IPS DF 19.7 (cell line): ENCODE results near the gene SUPT3H.
"Not testable (repeated sequence)": the region's sequence is repeated elsewhere in the genome, so short reads cannot be mapped to it uniquely, and the experiment has no call there.

Experiments used
- DNase-seq: peaks from one replicate; pipeline ENCODE4 v3.0.0-alpha.2; 2013; ENCODE audit warnings: low read depth, low spot score

SUPT3H gene

DNA sequence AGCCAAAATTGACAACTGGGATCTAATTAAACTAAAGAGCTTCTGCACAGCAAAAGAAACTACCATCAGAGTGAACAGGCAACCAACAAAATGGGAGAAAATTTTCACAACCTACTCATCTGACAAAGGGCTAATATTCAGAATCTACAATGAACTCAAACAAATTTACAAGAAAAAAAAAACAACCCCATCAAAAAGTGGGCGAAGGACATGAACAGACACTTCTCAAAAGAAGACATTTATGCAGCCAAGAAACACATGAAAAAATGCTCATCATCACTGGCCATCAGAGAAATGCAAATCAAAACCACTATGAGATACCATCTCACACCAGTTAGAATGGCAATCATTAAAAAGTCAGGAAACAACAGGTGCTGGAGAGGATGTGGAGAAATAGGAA lies 310.3 kb downstream of the SUPT3H start:
- not testable (repeated sequence) for DNase-seq

DNA sequence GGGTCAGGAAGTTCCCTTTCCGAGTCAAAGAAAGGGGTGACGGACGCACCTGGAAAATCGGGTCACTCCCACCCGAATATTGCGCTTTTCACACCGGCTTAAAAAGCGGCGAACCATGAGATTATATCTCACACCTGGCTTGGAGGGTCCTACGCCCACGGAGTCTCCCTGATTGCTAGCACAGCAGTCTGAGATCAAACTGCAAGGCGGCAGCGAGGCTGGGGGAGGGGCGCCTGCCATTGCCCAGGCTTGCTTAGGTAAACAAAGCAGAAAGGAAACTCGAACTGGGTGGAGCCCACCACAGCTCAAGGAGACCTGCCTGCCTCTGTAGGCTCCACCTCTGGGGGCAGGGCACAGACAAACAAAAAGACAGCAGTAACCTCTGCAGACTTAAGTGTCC lies 315.1 kb downstream of the SUPT3H start:
- peak; percentile 25 for DNase-seq

DNA sequence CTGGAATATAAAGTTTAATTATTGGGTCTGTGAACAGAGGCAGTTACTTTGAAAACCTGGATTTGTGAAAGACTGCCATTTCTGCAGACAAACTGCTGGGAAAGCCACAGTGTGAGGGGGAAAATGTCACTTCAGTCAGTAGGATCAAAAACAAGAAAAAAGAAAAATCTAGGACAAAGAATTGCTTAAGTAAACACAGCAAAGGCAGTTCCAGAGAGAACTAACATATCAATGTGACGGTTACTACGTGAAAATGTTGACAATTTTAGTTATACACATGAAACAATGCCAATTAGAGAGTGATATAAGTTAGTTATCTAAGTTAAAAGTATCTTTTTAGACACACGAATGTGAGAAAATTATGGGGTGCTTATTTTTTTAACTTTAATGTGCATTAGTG lies 320.0 kb downstream of the SUPT3H start:
- DNase-seq = no peak

DNA sequence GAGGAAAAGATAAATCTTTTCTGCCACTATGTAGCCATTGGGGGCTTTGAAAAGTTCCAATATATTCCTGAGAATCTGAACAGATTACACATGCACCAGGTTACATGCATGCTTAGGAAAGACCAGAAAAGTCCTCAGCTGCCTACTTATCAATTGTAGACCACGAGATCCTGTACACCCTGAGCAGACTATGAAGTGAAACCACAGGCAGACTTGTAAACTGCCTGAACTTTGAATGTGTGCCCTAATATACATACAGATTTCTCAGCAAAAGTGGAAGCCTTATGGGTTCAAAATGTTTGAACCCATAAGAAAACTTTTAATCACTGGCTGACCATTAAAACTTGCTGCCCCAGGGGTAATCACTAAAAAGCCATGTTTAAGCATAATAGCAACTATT lies 323.1 kb downstream of the SUPT3H start:
- DNase-seq = no peak

DNA sequence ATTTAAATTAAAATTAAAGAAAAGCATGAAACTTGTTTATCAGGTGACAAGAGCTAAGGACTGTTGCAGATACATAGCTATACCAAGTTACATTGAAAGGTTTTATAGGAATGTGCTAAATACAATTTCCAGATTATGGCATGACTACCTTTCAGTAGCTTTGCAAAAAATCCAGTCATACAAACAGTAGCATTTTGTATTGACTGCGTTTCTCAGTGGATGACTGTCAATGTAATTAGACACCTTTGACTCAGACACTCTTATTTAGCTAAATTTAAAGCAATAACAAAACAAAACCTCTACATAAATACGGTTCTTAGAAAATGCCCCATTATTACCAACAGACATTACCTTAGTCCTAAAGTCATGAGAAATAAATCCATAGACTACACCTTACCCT lies 325.4 kb downstream of the SUPT3H start:
- DNase-seq = no peak

DNA sequence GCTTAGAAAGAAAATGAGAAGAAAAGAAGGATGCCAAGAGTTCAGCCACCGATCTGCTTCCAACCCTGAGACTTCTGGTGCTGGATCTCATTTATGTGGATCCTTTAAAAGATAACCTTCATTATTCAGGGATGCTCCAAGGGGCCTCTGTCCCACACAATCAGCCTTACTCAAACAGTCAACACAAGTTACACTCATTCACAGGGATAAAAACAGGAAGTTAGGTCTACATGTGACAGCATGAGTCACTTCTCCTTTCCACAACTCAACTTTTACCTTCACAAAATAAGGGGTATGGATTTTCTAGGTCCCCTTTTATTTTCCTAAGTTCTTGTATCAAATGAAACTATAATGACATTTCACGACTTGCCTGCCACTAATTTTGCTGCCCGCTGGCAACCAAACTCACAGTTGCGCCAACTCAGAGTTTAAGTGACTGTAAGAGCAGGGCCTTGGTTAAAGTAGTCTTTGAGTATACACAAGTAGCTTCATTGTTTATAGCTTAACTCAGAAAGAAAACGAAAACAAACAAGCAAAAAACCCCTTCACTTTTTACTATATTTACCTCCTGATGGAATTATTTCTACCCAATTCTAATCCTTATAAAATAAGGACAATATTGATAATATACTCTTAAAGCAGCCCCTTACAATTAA lies 328.4 kb downstream of the SUPT3H start:
- no peak for DNase-seq

DNA sequence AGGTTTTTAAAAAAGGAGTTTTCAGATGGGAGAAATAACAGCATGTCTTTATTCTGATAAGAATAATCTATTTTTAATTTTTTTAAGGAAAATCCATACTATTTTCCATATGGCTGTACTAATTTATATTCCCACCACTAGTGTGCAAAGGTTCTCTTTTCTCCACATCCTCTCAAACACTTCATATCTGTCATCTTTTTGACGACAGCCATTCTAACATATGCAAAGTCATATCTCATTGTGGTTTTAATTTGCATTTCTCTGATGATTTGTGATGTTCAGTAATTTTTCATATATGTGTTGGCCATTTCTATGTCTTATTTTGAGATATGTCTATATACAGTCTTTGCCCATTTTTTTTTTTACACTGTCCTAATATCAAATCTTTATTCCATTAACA lies 330.2 kb downstream of the SUPT3H start:
- no peak for DNase-seq

DNA sequence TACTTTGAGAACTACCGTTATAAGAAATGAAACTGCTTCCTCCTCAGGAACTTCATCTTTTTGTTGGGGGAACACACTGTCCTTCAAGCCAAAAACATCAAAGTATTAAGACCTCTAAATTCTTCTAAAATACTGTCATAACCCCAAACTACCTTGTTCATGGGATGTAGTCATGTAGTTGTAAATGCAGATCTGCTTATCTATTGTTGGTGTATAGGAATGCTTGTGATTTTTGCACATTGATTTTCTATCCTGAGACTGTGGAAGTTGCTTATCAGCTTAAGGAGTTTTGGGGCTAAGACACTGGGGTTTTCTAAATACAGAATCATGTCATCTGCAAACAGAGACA lies 332.5 kb downstream of the SUPT3H start:
- no peak for DNase-seq

DNA sequence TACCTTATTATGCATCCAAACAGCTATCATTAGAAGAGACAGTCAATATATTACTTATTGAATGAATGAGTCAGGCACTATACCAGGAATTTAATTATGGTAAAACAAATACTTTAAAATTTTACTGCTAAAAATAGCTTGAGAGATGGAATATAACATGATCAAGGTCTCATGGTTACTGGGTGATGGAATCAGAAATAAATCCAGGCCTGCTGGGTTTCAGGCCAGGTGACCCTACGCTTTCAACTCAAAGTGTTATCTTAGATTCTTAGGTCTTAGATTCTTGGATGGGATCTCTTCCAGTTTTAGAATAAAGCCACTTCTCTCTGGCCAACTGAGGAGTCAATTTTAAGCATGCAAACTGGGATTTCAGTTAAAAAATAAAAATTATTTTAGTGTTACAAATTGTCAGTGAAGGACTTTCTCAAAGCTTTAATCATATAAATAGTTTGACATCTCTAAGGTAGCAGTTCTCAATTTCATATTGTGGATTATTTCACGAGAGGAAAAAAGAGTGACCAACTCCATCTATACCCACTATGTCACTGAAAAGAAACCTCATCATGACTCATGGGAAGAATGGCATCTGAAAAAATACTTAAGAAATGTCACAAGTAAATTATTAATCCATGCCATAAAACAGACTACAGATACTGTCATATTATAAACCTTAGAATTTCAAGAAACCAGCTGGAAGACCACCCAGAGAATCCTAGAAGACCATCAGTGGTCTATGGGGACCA lies 333.1 kb downstream of the SUPT3H start:
- no peak for DNase-seq

DNA sequence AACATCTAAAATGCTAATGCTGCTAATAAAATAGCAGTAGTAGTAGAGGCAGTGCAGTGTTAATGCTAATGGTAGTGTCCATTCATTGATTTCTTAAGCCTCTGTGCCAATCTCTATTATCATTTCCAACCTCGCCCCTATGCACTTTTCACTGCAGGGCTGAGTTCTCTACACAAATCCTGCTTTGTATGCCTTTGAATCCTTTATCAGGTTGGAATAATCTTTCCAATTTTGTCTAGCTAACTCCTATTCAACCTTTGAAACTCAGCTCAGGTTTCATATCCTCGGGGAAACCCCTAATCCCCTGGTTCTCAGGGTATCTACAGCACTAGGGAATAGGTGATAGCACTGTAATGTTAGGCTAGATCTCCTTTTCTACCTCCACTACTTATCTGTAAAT lies 333.6 kb downstream of the SUPT3H start:
- no peak for DNase-seq

DNA sequence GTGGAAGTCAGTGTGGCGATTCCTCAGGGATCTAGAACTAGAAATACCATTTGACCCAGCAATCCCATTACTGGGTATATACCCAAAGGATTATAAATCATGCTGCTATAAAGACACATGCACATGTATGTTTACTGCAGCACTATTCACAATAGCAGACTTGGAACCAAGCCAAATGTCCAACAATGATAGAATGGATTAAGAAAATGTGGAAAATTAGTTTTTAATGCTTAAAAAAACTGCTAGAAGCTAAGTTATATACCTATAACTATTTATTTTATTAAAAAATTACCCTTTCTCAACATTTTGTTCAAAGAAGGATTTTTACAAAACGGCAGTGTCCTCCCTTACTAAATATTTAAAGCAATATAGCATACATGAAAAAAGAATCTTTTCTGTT lies 335.1 kb downstream of the SUPT3H start:
- not testable (repeated sequence) for DNase-seq

DNA sequence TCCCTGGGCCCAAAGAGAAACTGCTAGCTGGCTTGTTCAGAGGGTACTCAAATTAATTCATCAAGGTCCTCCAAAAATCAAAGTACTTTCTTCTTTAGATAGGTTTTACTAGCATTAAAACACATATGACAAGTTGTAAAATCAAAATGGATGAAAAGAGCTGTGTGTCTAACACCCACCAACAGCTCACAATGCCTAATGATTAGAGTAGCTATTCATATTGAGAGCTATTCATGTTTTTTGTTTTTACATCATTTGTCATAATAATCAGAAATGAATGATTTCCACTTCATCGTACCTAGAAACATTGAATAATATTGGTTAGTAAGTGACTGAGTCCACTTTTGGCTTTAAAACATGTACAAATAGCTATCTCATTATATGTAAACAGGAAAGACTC lies 339.5 kb downstream of the SUPT3H start:
- DNase-seq = no peak

DNA sequence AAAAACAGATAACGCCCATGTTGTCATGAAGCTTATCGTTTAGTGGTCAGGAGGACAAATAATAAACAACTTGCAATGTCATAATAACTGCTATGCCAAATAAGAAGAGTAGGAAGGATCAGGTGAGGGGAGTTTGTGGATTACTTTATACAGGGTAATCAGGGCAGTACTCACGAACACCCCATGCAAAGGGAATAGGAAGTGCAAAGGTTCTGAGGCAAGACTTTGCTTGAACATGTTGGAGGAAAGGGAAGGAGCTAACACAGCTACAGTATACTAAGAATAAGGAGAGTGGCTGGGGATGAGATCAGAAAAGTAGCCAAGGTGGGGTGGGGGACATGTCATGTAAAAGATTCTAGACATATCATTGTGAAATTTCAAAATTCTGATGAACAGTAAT lies 341.6 kb downstream of the SUPT3H start:
- no peak for DNase-seq

DNA sequence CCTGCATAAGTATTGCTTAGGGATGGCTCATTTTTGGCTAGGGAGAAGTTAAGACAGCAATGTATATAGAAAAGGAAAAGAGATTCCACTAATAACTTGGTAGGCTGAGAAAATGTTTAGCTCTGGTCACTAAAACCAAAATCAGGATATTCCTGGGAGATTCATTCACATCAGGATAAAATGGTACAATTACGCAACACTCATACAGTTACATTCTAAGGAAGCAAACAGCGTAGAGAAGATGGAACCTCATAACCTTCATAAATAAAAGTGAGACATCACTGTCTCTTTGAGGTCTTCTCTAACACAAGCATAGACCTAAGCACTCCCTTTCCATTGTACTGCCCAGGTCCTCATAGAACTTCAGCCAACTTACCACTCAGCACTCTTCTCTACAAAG lies 345.3 kb downstream of the SUPT3H start:
- DNase-seq = no peak

DNA sequence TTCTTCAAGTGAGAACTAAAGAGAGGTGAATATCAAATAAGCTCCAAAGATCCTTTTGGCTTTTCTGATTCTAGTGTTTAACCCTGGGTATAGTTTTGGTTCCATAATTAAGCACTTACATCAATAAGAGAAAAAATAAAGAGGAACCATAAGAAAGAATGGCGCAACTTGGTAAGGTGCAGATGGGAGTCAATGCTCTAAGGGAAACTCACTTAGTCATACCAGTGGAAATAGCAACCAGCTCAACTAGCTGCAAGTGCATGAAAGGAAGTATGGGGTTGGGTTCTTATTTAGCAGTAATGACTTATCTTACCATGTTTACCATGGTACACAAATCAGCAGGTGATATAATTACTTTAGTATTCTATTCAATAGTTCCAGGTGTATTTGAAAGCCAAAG lies 346.1 kb downstream of the SUPT3H start:
- no peak for DNase-seq

DNA sequence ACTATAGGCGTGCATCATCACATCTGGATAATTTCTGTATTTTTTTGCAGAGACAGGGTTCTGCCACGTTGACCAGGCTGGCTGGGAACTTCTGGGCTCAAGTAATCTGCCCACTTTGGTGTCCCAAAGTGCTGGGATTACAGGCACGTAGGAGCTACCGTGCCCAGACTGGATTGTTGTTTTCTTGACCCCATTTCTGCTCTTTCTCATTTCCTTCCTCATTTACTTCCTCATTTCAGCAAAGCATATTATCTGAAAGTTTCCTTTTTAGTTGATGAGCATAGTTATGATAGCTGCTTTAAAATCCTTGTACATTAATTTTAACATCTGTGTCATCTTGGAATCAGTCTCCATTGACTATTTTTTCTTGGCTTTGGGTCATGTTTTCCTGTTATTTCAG lies 350.6 kb downstream of the SUPT3H start:
- DNase-seq = no peak

DNA sequence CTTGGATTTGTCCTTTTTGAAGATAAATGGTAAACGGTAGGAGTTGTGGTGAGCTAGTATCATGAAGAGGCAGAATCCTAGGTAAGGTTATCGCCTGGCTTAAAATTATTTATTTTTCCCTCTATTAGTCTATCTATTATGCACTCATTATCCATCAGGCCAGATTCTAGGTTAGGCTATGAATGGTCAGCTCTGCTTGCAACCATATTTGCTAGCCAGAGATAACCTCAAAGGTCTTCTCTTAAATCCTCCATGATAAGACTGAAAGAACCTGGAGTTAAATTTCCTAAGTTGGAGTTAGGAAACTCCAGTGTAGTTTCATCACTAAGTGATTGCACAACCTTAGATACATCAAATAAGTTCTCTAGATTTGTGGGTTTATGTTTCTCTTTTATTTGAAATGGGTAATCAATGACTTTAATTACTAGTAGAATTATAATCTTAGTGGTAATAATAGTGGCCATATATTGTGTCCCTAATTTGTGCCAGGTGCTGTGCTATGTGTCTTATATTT lies 351.7 kb downstream of the SUPT3H start:
- no peak for DNase-seq

DNA sequence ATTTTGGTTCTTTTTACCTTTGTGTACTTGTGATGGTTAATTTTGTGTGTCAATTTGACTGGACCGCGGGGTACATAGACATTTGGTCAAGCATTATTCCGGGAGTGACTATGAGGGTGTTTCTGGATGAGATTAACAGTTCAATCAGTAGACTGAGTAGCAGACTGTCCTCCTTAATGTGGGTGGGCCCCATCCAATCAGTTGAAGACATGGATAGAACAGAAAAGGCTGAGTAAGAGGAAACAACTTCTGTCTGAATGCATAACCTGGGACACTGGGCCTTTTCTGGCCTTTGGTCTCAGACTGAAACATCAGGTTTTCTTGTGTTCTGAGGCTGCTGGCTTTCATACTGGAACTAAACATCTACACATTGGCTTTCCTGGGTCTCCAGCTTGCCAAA lies 353.1 kb downstream of the SUPT3H start:
- DNase-seq = no peak

DNA sequence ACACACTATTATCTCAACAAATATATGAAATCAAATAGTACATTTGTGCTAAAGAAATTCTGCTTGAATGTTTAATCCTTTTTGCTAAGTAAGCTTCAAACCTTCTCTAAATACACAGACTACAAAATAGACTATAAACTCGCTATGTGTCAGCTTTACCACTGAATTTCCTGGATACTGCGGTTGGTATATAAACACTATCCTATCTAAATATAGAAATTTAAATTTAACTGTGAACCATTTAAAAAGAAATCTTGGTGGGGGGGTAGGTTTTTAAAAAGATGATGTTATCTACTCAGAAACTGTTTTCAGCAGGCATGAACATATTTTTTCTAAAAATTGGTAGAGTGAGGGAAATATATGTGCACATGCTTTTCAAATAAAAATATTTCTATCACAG lies 356.1 kb downstream of the SUPT3H start:
- no peak for DNase-seq

DNA sequence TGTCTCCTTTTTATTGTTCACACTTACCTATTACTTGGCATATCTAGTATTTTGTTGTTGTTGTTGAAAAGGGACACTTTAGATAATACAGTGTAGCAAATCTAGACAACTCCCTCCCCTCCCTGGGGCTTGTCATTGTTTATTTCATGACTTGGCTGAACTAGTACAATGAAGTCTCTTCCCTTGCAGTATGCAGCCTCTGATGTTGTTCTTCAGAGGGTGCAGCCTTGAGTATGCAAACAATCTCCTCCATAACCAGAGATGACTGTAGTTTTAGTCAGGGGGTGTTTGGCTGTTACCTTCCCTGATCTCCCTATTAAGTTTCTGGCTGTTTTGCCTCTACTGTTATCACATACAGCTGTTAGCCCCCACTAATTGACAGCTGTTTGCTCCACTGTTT lies 365.0 kb downstream of the SUPT3H start:
- no peak for DNase-seq

DNA sequence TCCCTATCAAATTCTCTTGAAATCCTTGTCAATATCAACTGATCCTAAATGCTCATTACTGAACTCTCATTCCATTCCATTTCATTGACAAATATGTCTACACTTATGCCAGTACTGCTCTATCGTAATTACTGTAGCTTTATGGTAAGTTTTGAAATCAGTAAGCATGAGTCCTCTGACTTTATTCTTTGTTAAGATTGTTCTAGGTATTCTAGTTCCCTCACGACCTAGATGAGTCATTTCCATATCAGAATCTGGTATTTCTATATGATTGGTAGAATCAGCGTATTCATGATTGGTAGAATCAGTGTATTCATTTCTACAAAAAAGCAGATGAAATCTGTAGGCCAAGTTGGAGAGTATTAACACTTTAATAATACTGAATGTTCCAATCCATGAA lies 368.2 kb downstream of the SUPT3H start:
- no peak for DNase-seq

DNA sequence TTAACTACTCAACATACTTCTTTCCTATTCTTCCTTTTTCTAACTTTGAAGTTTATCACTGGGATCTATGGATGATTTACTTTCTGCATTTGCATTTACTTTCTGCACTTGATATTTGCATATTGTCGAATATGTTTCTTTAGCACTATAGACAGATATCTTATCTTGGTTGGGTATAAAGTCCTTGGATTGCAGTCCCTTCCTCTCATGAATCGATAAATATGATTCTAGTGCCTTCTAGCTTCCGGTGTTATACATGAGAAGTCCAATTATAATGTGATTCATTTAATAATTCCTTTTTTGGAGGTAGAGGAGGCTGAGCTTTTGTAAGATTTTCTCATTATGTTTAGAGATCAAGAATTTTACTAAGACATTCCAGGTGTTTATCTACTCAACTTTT lies 370.8 kb downstream of the SUPT3H start:
- no peak for DNase-seq

DNA sequence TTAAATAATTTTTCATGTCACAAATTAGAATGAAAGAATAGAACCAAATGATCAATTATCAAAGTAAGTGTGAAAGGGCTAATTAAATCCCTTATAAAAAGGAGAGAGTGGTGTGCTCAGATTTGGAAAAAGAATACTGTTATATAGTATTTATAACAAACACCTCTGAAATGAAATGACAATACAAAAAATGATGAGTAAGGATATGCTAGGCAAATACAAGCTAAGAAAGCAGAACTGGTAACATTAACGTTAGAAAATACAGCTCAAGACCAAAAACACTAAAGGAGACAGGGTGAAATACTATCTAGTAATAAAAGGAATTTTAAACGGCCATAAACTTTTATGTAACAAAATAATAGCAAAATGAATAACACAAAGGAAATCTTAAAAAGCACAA lies 373.8 kb downstream of the SUPT3H start:
- no peak for DNase-seq

DNA sequence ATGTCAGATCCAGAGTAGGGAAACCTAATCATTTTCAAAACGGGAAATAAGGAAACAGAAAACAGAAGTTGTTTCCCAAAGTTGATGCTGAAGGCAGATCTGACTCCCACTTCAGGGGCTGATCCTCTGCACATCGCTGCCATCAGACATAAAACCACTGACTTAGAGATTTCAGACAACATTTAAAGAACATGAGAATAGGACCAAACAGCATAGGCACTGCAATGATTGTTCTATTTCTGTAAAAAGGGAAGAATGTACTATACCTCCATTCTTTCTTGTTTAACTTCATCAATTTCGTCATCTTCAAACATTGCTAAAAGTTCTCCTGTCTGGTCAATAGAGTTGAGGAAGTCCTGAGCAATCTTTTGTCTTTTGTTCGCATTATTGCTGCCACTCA lies 374.3 kb downstream of the SUPT3H start:
- DNase-seq = no peak
